GM18909 (cell line): ENCODE data around the gene SLC43A3.
A peak's percentile ranks its signal among the peaks of the same experiment; 100 is the strongest.
"Not testable (repeated sequence)": the region's sequence is repeated elsewhere in the genome, so short reads cannot be mapped to it uniquely, and the experiment has no call there.

Source experiments
- ATAC-seq: cut with Tn5 transposase; IDR thresholded peaks from one replicate; pipeline ENCODE4 v1.9.1; 2021; ENCODE audit warnings: mild to moderate bottlenecking; ENCODE audit not compliant: unreplicated experiment, poor library complexity

SLC43A3 gene

DNA sequence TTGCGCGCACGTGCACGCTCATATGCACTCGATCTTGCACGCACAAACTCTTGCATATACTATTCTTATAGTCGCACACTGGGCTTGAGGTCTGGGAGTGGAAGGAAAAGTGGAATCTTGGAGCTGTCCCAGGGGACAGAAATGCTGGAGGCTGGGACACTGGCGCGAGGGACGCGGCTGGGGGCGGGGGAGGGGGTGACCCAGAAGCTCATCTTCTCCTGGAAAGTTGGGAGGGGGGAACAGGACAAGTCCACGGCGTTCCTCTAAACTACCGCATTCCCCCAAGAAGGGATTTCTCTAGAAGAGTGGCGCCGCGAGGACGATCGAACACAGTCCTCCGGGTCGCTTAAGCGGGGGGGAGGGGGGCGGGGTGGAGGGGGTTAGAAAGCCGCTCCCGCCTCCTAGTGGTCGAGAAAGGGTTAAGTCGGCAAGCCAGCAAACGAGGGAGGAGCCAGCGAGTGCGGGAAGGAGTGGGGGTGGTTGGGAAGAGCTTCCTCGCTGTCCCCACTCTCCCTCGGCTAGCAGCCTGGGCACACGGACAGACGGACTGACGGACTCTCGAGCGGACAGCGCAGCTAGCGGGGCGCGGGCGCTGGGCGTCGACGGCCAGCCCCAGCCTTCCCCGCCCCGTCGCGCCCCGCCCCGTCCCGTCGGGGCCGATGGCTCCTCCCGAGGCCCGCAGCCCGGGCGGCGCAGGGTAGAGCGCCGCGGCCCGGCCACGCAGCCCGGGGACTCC is 33.3 kb upstream of the SLC43A3 start, which contains the start of gene RTN4RL2:
RTN4RL2 (plus strand) TSS at position 507 of the 736 bp plus-strand sequence. CDS start 338 bp downstream, outside the sequence.
- no peak for ATAC-seq

- no peak for ATAC-seq
Observed at GRCh38 chr11:57459164-57460021, 32.5 kb upstream of the SLC43A3 start.

- ATAC-seq: no peak
Observed at GRCh38 chr11:57458410-57459163, 31.7 kb upstream of the SLC43A3 start.

GRCh38 chr11:57458060-57458409 is 31.1 kb upstream of the SLC43A3 start:
- ATAC-seq: no peak

GRCh38 chr11:57457643-57458023 is 30.7 kb upstream of the SLC43A3 start:
- peak; percentile 31 for ATAC-seq

DNA sequence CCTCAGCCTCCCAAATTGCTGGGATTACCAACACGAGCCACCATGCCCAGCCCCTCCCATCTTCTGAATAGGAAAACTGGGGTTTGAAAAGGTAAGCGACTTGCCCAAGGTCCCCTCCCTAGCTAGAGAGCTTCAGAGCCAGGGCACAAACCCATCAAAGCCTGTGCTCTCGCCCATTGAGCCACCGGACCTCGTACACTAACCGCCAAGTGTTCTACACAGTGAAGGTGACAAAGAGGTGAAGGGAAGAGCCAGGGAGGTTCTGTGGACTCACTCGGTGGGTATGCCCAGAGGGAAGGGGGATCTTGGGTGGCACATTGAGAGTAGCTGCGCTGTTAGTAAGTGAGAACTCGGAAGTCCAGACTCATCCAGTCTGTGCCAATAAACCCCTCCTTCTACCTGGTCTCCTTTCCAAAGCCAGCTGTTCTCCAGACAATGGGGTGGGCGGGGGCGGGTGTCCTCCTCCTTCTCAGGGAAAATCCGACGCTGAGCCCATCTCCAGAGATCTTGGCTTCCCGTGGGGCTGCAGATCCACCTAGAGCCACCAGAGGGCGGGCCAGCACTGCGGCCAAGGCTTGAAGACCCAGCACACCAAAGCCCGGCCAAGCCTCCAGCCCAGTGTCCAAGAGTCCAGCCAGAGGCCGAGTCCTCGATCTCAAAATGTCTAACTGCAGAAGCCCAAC is 30.2 kb upstream of the SLC43A3 start:
- ATAC-seq: peak; percentile 77

- ATAC-seq: no peak
Observed at GRCh38 chr11:57453543-57454177, 26.7 kb upstream of the SLC43A3 start.

GRCh38 chr11:57446055-57446454 is 19.1 kb upstream of the SLC43A3 start:
- ATAC-seq: no peak

DNA sequence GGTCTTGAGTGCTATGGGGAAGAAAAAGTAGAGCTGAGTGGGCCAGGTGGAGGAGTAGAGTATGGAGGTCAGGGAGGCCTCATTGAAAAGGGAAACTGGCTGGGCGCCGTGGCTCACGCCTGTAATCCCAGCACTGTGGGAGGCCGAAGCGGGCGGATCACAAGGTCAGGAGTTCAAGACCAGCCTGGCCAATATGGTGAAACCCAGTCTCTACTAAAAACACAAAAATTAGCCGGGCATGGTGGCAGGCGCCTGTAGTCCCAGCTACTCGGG is 18.1 kb upstream of the SLC43A3 start:
- not testable (repeated sequence) for ATAC-seq

GRCh38 chr11:57444362-57445121 is 17.6 kb upstream of the SLC43A3 start:
- no peak for ATAC-seq

GRCh38 chr11:57440744-57441414 is 14.0 kb upstream of the SLC43A3 start:
- no peak for ATAC-seq

DNA sequence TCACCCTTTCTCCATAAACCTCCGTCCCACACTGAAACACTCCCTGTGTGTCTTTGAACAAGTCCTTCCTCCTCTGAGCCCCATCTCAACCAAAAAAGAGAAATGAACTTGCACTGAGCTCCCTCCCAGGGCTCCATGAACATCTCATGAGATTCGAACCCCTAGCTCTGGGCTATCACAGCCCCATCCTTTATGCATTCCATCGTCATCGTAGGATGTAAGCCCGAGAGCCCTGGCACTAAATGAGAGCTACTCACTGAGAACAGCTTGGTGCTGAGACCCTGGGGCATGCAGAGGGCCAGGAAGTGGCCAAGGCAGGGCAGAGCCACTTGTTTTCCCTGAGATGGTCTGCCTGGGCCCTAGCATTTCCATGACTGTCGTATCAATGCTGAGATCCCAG is 12.9 kb upstream of the SLC43A3 start:
- no peak for ATAC-seq

DNA sequence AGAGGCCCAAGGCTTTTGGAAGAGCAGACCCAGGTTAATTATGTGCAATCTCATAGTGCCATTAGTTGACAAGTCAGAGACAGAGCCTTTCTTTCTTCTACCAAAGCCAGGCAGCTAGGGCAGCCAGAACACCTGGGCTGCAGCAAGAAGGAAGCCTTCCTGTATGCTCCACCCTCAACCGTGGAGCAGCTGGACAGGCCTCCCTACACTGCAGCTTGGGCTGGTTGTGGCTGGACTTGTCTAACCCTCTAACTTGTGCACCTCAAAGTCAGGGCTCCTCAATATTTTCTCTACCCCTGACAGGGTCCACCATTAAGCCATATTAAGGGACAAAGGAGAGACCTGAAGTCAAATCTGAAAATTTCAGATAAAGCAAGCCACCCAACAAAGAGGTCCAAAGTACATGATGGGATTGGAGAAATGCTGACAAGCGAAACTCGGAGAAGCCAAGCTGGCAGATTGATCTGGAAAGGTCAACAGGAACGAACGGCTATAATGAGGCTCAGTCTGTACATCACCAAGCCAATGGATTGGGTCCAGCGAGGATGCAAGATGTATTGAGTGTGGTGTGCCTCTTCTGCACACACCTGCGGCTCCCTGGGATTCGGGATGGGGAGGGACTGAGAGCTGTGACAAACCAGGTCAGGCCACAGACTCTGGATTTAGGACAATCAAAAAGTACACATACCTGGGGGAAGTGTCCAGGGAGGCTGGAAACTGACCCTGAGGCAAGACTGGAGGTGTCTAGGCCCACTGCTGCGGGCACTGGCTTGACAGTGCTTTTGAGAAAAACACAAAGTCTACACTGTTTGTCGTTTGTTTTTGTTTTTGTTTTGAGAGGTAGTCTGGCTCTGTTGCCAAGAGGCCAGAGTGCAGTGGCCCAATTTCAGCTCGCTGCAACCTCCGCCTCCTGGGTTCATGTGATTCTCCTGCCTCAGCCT is 11.7 kb upstream of the SLC43A3 start:
- ATAC-seq: no peak

DNA sequence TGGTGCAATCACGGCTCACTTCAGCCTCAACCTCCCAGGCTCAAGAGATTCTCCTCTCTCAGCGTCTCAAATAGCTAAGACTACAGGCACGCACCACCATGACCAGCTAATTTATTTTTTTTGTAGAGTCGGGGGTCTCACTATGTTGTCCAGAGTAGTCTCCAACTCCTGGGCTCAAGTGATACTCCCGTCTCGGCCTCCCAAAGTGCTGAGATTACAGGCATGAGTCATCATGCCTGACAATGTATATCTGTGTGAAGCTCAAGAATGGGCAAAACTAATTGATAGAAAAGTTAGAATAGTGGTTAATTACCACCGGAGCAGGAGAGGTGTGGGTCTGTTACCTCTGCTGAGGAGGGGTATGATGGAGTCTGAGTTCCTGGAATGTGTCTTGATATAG is 9.1 kb upstream of the SLC43A3 start:
- no peak for ATAC-seq

- ATAC-seq: no peak
Observed at GRCh38 chr11:57434640-57435546, 8.0 kb upstream of the SLC43A3 start.

DNA sequence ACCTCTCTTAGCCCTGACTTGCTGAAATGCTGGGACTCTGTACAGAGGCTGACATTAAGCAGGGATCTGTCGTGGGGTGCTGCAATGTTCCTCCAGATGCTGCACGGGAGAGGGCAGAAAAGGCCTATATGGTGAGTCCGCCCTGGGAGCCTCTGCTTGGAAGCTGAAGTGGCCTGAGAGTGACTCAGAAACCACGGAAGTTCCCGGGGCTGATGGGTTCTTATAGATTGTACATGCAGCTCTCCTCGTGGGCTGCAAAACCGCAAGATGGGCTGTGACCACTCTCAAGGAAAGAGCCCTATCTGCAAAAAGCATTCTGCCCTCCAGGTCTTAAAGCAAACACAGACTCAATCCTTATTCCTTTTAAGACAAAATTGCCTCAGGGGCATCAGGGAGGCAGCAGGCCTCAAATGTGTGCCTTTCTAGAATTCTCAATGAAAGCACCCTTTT is 5.8 kb upstream of the SLC43A3 start:
- peak; percentile 41 for ATAC-seq

DNA sequence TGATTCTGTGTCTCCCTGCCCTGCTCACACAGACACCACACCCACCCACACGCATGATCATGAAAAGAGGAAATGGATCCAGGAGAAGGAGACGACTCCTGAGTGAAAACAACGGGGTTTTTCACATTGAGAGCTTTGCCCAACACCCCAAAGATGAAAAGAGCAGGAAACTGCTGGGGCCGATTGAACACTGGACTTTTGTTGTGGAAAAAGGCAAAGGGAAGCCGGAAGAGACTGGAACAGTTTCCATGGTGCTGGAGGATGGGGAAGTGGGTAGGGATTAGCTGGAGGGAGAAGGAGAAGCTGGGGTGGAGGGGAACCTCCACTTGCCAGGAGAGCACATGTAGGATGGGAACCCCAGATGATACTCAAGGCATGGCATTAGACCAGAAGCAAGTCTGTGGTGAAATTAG is 5.2 kb upstream of the SLC43A3 start:
- no peak for ATAC-seq
